LoVo (cell line): Measurements from ENCODE around the gene SYNPO.

Source experiments
- DNase-seq: peaks from one replicate; pipeline ENCODE4 v3.0.0-alpha.2; 2016; ENCODE audit warnings: low spot score

SYNPO gene

DNA sequence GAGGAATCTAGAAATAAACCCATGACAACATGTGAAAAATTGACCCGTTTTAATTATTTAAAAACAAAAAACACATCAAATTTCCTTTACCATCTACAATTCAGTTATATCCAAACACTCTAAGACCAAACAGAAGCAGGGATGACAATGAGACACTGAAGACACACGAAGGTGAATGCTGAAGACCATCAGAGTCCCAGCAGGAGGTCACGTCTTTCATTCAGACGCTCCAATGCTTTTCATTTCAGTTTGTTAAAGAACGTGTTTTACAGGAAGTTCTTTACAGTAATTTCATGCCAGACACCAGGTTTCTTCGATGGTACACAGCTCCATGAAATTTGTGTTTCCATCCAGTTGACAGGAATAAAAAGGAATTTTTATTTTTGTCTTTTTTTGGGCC lies 50.3 kb downstream of the SYNPO start:
- DNase-seq = no peak

DNA sequence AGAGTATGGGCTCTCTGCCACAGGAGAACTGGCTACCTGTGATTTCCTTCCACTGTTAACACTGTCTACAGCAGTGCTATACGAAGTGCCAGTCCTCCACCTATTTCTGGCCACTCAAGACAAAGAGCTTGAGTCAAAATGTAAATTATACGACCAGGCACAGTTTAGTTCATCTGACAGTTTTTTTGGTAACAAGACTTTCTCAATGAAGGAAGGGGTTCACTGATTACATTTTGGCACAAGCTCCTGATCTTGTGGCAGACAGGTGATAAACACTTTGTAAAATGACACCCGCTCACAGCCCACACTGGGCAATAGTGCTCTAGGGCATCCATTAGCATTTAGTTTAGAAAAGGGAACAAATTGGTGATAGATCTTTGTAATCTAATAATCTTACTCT lies 51.8 kb downstream of the SYNPO start:
- no peak for DNase-seq

DNA sequence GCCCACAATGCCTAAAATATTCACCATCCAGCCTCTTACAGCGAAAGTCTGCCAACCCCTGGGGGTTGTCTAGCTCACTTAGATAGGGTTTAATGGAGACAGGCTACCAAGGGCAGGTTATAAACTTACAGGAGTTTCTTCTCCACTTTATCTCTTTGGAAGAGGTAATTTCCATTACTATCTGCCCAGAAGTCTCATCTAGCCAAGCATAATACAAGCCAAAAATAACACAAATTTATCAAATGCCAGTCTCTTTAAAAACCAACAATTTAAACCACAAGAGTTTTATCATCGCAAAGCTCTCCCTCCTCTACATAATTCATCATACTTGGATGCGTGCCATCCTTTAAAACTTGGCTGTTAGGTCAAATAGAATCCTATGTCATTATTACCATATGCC lies 54.2 kb downstream of the SYNPO start:
- DNase-seq = no peak

DNA sequence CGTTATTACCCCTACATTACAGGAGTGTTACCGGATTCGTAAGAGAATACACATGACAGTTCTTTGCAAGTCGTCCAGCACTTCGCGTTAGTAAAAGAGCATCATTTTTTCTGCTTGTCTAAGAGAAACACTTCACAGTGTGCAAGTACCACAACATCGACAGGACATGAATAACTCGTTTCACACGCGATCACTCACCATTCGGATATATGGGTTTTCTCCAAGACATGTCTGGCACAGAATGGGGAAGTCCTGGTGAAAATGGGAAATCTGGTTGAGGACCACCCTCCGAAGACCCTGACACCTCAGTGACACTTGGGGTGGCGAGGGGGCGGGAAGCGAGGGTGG lies 59.8 kb downstream of the SYNPO start:
- no peak for DNase-seq

DNA sequence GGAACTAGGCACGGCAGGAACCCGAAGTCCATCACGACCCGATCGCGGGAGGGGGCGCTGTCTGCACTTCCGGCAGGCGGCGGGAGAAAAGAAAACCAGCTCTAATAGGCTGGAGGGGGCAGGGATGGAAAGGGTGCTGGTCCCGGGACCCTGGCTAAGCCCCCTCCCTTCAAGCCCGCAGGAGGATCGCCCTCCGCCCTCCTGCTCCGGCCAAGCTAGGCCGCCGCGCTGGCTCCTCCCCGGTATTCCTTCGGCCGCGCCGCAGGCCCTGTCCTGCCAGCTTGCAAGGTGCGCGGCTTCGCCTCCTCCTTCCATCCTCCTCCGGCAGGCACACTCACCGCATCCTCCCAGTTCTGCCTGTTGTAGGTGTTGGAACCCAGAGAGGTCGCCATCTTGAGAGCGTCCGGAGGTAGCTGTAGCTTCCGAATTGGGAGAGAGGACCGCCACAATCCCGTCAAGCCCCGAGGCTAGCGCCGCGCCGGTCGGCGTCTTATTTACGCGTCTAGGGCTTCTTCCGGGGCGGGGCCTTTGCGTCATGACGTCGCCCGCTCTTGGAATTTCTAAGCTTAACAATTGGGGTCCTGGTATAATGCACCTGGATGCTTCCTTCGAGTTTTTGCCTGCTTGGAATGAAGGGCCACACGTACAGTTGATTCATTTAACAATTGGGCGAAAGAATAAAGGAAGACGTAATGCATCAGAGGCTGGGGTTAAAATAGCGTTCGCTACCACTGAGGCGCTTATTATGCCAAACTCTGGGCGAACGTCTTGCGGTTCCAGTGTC lies 60.3 kb downstream of the SYNPO start, which contains the start of gene RBM22:
RBM22 (minus strand) TSS at position 469 of the 784 bp plus-strand sequence; CDS start at position 392, 77 bp downstream.
- DNase-seq = peak; percentile 96

DNA sequence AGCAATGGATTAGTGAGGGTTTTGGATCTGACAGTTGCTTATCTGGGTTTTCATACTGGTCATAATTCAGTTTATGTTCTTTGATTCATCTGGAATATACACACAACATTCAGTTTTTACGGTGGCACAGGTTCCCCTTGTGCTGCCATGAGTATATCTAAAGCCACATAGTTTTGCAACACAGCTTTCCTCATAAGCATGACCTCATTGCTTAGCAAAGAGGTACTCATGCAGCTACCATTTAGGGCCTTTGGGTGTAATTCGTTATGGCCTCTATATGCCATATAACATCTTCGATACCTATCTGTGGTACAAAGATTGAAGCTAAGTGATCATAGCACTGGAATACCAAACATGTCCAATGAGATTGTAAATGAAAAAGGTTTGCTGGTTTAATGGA lies 63.3 kb downstream of the SYNPO start:
- no peak for DNase-seq

DNA sequence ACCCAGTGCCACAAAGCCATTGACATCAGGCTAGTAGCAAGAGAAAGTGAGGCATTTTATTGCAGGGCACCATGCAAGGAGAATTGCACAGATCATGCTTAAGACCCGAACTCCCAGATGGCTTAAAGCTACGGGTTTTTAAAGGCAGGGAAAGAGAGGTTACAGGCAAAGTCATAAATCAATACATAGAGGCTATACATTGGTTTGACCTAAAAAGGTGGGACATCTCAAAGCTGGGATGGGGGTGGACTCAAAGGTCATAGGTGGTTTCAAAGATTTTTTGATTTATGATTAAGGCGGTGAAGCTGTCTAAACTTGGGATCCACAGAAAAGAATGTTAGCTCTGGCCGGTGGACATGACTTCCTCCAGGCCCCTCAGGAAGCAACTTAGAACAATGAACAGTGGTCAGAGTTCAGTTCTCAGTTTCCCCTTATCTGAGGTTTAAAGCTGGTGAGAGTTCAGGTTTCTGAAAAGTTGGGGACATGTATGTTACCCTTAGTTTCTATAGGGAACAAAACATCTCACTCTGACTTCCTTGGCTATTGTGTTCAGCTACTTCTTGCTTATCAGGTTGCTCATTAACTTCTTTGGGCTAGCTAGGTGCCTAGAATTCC lies 66.4 kb downstream of the SYNPO start:
- DNase-seq = no peak
